ENCODE data around the gene OS9.

GRCh38 chr12:57717846-57718640 lies 24.1 kb downstream of the OS9 start:
- TF ChIP-seq, protein P1, sequence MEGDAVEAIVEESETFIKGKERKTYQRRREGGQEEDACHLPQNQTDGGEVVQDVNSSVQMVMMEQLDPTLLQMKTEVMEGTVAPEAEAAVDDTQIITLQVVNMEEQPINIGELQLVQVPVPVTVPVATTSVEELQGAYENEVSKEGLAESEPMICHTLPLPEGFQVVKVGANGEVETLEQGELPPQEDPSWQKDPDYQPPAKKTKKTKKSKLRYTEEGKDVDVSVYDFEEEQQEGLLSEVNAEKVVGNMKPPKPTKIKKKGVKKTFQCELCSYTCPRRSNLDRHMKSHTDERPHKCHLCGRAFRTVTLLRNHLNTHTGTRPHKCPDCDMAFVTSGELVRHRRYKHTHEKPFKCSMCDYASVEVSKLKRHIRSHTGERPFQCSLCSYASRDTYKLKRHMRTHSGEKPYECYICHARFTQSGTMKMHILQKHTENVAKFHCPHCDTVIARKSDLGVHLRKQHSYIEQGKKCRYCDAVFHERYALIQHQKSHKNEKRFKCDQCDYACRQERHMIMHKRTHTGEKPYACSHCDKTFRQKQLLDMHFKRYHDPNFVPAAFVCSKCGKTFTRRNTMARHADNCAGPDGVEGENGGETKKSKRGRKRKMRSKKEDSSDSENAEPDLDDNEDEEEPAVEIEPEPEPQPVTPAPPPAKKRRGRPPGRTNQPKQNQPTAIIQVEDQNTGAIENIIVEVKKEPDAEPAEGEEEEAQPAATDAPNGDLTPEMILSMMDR (IDR thresholded peaks at IDR 0.05) = no peak
- no peak for TF ChIP-seq POLR2A (IDR thresholded peaks at IDR 0.05)

Measured in body of pancreas (tissue), 4 donors.